Measurements from ENCODE around the gene BUD23.
"Not testable (repeated sequence)": the region's sequence is repeated elsewhere in the genome, so short reads cannot be mapped to it uniquely, and the experiment has no call there.

Gene BUD23

GRCh38 chr7:73718905-73719805, 35.8 kb downstream of the BUD23 start, which contains the start of gene STX1A:
Gene STX1A, minus strand, starts transcription at chr7:73719669. Its CDS starts 38 bp downstream, at chr7:73719631.
- DNase-seq (ENCODE audit: low spot score) = peak; percentile 97

DNA sequence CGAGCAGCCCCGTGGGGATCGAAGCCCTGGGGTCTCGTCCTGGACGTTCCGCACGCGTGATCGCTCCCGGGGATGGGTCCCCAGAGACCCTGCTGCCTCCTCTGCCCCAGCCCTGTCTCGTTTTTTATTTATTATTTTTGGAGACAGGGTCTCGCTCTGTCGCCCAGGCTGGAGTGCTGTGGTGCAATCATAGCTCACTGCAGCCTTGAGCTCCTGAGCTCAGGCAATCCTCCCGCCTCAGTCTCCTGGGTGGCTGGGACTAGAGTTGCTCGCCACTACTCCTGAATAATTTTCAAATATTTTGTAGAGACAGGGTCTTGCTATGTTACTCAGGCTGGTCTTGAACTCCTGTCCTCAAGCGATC, 36.4 kb downstream of the BUD23 start:
- DNase-seq (ENCODE audit: low spot score) = no peak

GRCh38 chr7:73720443-73720842, 37.0 kb downstream of the BUD23 start:
- DNase-seq (ENCODE audit: low spot score) = not testable (repeated sequence)

GRCh38 chr7:73721377-73721817, 38.0 kb downstream of the BUD23 start:
- no peak for DNase-seq (ENCODE audit: low spot score)

DNA sequence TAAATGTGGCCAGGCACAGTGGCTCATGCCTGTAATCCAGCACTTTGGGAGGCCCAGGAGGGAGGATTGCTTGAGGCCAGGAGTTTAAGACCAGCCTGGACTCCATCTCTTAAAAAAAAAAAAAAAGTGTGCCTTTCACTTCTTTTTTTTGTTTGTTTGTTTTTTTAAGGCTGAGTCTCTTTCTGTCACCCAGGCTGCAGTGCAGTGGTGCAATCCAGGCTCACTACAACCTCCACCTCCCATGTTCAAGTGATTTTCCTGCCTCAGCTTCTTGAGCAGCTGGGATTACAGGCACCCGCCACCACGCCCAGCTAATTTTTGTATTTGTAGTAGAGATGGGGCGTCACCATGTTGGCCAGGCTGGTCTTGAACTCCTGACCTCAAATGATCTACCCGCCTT, 38.8 kb downstream of the BUD23 start:
- DNase-seq (ENCODE audit: low spot score) = not testable (repeated sequence)

DNA sequence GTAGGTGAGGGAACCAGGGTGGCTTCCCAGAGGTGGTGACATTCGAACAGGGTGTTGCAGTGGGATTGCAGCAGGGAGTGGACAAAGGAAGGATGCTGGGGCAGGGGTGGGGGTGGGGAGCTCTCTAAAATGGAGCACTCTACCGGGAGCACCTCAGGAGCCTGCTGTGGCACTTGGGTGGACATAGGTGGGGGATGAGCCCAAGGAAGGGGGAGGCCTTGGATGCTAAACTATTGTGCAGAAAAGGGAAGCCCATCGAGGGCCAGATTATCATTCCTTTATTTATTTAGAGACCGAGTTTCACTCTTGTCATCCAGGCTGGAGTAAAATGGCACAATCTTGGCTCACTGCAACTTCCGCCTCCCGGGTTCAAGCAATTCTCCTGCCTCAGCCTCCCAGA, 39.4 kb downstream of the BUD23 start:
- no peak for DNase-seq (ENCODE audit: low spot score)

DNA sequence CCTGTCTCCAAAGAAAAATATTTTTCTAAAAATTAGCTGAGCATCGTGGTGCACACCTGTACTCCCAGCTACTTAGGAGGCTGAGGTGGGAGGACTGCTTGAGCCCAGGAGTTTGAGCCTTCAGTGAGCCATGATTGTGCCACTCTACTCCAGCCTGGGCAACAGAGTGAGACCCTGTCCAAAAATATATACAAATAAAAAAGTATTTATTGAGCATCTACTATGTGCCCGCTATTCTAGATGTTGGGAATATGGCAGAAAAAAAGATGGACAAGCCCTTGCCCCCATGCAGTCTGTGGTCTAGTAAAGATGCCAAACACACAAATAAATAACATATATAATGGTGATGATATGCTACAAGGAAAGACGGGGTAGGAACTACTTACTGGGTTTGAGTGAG, 40.4 kb downstream of the BUD23 start:
- DNase-seq (ENCODE audit: low spot score) = no peak

DNA sequence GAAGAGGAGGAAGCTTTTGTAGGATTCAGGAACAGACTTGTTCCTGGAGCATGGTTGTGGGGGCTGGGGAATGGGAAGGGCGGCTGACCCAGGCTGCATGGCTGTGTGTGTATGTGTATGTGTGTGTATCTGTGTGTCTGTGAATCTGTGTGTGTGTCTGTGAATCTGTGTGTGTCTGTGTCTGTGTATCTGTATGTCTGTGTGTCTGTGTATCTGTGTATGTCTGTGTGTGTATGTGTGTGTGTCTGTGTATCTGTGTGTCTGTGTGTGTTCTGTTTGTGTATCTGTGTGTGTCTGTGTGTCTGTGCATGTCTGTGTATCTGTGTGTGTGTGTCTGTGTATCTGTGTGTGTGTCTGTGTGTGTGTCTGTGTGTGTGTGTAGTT, 42.7 kb downstream of the BUD23 start:
- DNase-seq (ENCODE audit: low spot score) = no peak

DNA sequence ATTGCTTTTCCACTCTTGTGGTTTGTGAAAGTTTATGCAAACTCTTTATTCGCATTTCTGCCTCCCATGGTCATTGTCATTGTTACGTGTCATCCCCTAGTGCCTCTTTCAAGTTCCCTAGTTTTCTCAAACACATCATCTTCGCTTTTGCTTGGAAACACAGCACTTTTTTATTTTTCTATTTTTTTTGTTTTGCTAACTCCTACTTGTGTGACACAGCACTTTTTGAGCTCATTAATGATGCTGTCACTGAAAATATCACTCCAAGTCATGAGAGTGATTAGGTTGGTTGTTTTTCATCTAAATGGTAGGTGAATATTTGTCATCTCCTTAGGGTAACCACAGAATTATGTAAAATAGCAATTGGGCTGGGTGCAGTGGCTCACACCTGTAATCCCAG, 44.6 kb downstream of the BUD23 start:
- DNase-seq (ENCODE audit: low spot score) = no peak

GRCh38 chr7:73728551-73728950, 45.2 kb downstream of the BUD23 start:
- no peak for DNase-seq (ENCODE audit: low spot score)

GRCh38 chr7:73730485-73730884, 47.1 kb downstream of the BUD23 start:
- DNase-seq (ENCODE audit: low spot score) = no peak

GRCh38 chr7:73732397-73732796, 49.0 kb downstream of the BUD23 start:
- no peak for DNase-seq (ENCODE audit: low spot score)

GRCh38 chr7:73734619-73735527, 51.5 kb downstream of the BUD23 start:
- DNase-seq (ENCODE audit: low spot score) = peak; percentile 90

- no peak for DNase-seq (ENCODE audit: low spot score)
These were observed 52.1 kb downstream of the BUD23 start for GRCh38 chr7:73735528-73735905.

DNA sequence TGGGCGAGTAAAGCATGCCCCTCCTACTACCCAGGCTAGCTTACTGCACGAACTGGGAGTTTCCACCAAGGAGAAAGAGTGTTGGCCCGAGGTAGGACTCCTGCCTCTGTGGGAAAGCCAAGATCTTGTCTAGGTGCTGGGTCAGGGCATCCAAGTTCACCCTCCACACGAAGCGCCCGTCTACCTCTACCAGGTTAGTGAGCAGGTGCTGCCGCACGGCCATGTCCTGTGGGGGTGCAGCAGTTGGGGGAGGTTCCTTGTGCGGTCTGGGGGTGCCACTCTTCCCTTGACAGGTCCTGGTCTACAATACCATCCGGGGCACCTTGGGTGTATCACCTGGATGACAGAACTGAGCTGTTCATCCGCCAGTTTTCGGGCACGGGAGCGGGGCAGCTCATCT, 53.5 kb downstream of the BUD23 start:
- no peak for DNase-seq (ENCODE audit: low spot score)

- no peak for DNase-seq (ENCODE audit: low spot score)
These were observed 54.3 kb downstream of the BUD23 start for GRCh38 chr7:73737491-73738219.

GRCh38 chr7:73738220-73738611, 54.8 kb downstream of the BUD23 start:
- peak; percentile 82 for DNase-seq (ENCODE audit: low spot score)

DNA sequence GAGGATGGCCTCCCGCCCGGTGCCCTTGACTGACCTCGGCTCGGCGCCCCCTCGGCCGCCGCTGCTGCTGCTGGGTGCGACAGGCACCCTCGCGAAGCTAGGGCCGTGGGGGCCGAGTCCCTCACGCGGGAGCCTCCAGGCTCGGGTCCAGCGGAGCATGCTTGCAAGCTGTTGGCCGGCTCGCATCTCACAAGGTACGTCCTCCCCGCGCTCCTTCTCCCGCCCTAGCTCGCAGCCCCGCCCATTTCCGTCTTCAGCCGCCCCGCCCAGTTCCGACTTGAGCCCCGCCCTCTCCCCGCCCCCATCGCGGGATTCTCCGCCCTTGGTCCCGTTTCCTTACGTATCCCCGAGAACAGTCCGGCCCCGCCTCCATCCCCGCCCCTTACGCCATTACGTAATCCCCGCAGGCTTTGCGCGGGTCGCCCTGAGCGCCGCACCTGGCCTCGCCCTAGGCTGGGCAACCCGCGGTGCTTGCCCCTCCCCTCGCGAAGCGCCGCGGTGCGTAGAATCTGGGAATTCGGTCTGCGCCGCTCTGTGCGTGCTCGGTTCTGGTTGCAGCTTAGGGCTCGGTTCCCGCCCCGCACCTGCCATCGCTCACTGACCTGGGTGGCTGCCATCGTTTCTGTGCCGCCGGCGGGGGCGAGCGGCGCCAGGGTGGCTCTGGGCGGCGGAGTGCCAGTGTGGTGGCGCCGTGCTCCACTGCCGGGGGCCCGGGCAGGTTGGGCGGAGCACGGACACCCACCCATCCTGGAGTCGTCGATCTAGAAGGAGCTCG, 55.4 kb downstream of the BUD23 start, which contains the start of gene ABHD11:
TSS of gene ABHD11 (minus strand) at position 191 of the 775 bp plus-strand sequence. CDS start at position 159, 32 bp downstream.
- DNase-seq (ENCODE audit: low spot score) = peak; percentile 98

DNA sequence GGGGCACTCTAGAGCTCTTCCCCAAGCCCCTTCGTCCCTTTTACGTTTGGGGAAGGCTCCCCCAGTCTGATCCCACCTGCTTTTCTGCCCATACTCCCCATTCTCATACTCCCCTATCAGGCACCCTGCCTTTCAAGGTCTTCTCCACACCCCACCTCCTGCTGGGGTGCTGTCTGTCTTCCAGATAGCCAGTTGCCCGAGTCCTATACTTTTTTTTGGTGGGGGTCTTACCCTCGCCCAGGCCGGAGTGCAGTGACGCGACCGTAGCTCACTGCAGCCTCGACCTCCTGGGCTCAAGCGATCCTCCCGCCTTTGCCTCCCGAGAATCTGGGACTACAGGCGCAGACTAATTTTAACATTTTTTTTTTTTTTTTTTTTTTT, 56.0 kb downstream of the BUD23 start:
- no peak for DNase-seq (ENCODE audit: low spot score)

- no peak for DNase-seq (ENCODE audit: low spot score)
These were observed 56.8 kb downstream of the BUD23 start for GRCh38 chr7:73740212-73740611.

GRCh38 chr7:73740771-73741170, 57.4 kb downstream of the BUD23 start:
- DNase-seq (ENCODE audit: low spot score) = no peak

All from AG08395 (cell line).